ENCODE results near the gene RNF135. TPM values are rescaled to one million over a fixed set of nuclear protein-coding genes. Genes with fewer than 3 reads are reported as not detected.

Gene RNF135
- total and polyA plus RNA-seq, 10 of the 15 experiments (the other 5 are each of a cell fraction or from before 2014, with no cell fraction given) = 12.7 to 28.0 (median 18.7) TPM

- no peak for DNase-seq (ENCODE audit: low read depth, low spot score)
- Histone ChIP-seq H3K4me2 (ENCODE audit: control insufficient read depth, insufficient read depth) (no peak overlapping the region), H2AFZ (ENCODE audit: control insufficient read depth, low read depth, low read length) (no peak overlapping the region), H3K27ac (ENCODE audit: control insufficient read depth, insufficient read depth) (no peak overlapping the region), H3K27me3 (replicated peaks in 1 of 2; ENCODE audit: control insufficient read depth in 2 of 2, insufficient read depth in 2 of 2, low read length in 1 of 2) (peaks cover 0 to under 1% of the 10 kb centered on the region in 2 experiments; a peak in 2 of 4 replicates), H3K9ac (ENCODE audit: control insufficient read depth, insufficient read depth, low read length) (no peak overlapping the region), H3K36me3 (ENCODE audit: control insufficient read depth in 2 of 2, insufficient read depth in 2 of 2, low read length in 1 of 2) (no peaks in the 10 kb centered on the region), H3K9me3 (replicated peaks; ENCODE audit: control insufficient read depth, insufficient read depth, low read length) (no peaks in the 10 kb centered on the region), H4K20me1 (ENCODE audit: control insufficient read depth, insufficient read depth) (no peaks in the 10 kb centered on the region), H3K4me3 (no peak overlapping the region), H3K79me2 (ENCODE audit: control insufficient read depth, insufficient read depth, low read length) (no peaks in the 10 kb centered on the region), H3K4me1 (ENCODE audit: control insufficient read depth, insufficient read depth, low read length) (peaks cover 6% of the 10 kb centered on the region)
- BruUV-seq (replicated peaks) = no TSS peak
- SMC1A ChIA-PET (ENCODE audit: uncharacterized antibody, unreplicated experiment) = interaction anchor here (0.6 to 2.6 kb wide), 2 partner anchors 10 to 12 kb away, joined by 3 to 7 read pairs; no protein-coding TSS in a partner anchor
- POLR2A ChIA-PET = interaction anchor here (0.6 kb wide), 1 partner anchor 606 kb away, joined by 4 read pairs; no protein-coding TSS in a partner anchor
- no peak for ATAC-seq
- no peak for FAIRE-seq
- 77% methylated on average over 4 of the region's 5 CpGs for WGBS (ENCODE audit: insufficient coverage, insufficient replicate concordance, low lambda C conversion rate, missing lambda C conversion rate)
- intact Hi-C loops (cut with micrococcal nuclease; ENCODE audit: unreplicated experiment) = no loop called here
- CTCF ChIA-PET = interaction anchor here (0.5 to 1.3 kb wide), 3 partner anchors 13 to 87 kb away, joined by 3 read pairs; no protein-coding TSS in a partner anchor
- RAD21 ChIA-PET (ENCODE audit: unreplicated experiment) = interaction anchor here (0.9 kb wide), 1 partner anchor 13 kb away, joined by 3 read pairs; no protein-coding TSS in a partner anchor
- in situ Hi-C loops (cut with MboI) = no loop called here
- TF ChIP-seq ATF7 (IDR thresholded peaks at IDR 0.05; ENCODE audit: low read depth) (no peak), E2F8 (IDR thresholded peaks at IDR 0.05; ENCODE audit: low read depth, partially characterized antibody) (no peak), ZBED1 (IDR thresholded peaks at IDR 0.05; ENCODE audit: borderline replicate concordance) (no peak), CEBPZ (IDR thresholded peaks at IDR 0.05; ENCODE audit: low read depth, low read length) (no peak), SUZ12 (IDR thresholded peaks at IDR 0.05; ENCODE audit: unreplicated experiment) (no peak), CTCF (IDR thresholded peaks at IDR 0.05 in 2 of 3, conservative IDR thresholded peaks at IDR 0.05 in 1 of 3; ENCODE audit: control insufficient read depth in 2 of 3, extremely low read depth in 1 of 3, insufficient read depth in 1 of 3, low read depth in 3 of 3, low read length in 3 of 3) (no peak), ESRRA (IDR thresholded peaks at IDR 0.05; ENCODE audit: low read length) (no peak), CBX3 (IDR thresholded peaks at IDR 0.05; ENCODE audit: borderline replicate concordance, low read depth) (no peak), ZBTB40 (IDR thresholded peaks at IDR 0.05; ENCODE audit: borderline replicate concordance) (no peak), ZSCAN29 (IDR thresholded peaks at IDR 0.05) (no peak), MTA3 (IDR thresholded peaks at IDR 0.05; ENCODE audit: borderline replicate concordance, low read length) (no peak)
These were observed 43.1 kb upstream of the RNF135 start for GRCh38 chr17:30927756-30928155.

Data from GM12878 (cell line).